ENCODE measurements around the gene CD93.

CD93 gene

DNA sequence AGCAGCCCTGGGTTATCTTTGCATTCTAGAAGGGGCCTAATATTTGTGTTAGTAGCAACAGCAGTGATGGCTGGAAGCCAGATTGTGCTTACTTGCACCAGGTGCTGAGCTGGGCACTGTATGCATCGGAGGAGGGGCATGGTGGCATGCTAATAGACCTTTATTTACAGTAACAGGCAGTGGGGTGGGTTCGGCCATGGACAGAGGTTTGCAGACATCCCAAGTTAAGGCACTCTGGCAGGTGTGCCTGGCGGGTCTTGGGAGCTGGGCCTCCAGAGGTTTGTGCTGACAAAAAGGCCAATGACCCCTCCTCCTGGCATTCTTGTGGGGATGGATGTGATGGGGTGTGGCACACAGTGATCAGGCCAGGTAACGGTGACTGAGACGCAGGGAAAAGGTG is 39.0 kb upstream of the CD93 start:
- TF ChIP-seq, protein P1, sequence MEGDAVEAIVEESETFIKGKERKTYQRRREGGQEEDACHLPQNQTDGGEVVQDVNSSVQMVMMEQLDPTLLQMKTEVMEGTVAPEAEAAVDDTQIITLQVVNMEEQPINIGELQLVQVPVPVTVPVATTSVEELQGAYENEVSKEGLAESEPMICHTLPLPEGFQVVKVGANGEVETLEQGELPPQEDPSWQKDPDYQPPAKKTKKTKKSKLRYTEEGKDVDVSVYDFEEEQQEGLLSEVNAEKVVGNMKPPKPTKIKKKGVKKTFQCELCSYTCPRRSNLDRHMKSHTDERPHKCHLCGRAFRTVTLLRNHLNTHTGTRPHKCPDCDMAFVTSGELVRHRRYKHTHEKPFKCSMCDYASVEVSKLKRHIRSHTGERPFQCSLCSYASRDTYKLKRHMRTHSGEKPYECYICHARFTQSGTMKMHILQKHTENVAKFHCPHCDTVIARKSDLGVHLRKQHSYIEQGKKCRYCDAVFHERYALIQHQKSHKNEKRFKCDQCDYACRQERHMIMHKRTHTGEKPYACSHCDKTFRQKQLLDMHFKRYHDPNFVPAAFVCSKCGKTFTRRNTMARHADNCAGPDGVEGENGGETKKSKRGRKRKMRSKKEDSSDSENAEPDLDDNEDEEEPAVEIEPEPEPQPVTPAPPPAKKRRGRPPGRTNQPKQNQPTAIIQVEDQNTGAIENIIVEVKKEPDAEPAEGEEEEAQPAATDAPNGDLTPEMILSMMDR (conservative IDR thresholded peaks at IDR 0.05; ENCODE audit: low read depth, low read length) = no peak
- DNase-seq (ENCODE audit: low read depth) = no peak
- no peak overlapping the region for H3K4me3 ChIP-seq (ENCODE audit: low read depth, low read length)

DNA sequence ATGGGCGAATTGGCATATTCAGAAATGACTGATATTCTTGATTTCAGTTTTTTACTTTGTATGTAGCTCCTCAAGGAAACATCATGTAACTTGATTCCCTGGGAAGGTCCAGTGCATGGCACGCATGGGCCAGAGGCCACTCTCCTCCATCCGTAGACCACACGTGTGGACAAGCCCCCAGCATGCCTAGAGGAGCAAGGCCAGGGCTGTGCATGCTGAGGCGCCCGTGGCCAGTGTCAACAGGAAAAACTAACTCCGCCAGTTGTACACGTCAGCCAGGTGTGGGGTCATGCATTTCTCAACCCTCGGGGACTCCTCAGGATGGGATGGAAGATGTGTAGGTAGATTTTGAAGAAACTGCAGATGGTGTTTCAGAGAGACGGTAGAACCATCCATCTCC is 37.8 kb upstream of the CD93 start:
- H3K4me3 ChIP-seq (ENCODE audit: low read depth, low read length) = no peak overlapping the region
- no peak for DNase-seq (ENCODE audit: low read depth)
- TF ChIP-seq, protein P1 (conservative IDR thresholded peaks at IDR 0.05; ENCODE audit: low read depth, low read length) = no peak

DNA sequence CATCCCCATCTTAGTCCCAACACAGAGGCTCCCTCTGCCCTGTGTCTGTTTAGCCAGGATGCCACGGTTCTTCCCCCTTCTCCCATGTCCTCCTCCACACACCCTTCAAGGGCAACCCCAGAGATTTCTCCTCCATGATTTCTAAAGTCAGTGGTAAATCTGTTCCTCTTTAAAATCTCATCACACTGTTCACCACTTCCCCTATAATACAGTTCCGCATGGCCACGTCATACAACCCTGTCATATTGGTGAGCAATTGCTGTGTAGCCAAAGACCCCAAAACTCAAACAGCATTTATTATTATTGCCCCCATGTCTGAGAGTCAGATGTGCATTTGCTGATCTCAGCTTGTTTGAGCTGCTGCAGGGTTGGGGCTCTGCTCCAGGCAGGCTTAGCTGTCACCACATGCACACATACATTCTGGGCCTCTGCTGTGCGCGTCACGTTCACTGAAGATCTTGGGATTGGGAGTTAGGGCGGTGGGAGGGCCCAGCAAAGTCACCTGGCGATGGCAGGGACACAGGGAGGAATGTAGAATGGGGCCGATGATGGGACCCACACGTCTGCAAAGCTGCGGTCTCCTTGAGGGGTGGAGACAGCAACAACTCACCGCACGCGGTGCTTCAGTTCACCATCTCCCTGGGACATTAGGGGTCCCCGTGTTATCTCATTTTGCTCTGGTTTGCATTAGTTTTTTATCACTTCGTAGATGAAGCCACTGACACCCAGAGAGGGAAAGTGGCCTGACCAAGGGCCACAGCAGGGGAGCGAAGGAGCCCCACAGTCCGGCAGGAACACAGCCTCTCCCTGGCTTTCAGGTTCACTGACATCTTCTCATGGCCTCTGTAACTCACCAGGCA is 36.9 kb upstream of the CD93 start:
- no peak for DNase-seq (ENCODE audit: low read depth)
- TF ChIP-seq, protein P1 (conservative IDR thresholded peaks at IDR 0.05; ENCODE audit: low read depth, low read length) = no peak
- no peak overlapping the region for H3K4me3 ChIP-seq (ENCODE audit: low read depth, low read length)

DNA sequence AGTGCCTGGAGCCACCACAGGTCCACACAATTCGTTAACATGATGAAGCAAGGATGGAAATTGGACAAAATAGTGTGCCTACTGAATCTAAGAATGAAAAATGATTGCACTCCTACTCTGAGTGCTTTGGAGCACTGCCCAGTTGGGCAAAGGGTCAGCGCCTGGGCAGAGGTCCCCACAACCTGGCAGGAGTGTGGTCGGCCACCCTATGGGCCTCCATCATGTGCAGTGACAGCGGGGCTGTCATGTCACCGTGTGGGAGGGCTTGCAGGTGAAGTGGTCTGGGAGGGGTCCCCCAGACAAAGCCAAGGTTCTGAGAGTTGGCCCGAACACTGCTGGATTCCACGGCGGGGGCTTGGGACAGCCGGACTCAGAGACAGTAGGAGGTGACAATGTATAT is 36.2 kb upstream of the CD93 start:
- TF ChIP-seq, protein P1 (conservative IDR thresholded peaks at IDR 0.05; ENCODE audit: low read depth, low read length) = no peak

DNA sequence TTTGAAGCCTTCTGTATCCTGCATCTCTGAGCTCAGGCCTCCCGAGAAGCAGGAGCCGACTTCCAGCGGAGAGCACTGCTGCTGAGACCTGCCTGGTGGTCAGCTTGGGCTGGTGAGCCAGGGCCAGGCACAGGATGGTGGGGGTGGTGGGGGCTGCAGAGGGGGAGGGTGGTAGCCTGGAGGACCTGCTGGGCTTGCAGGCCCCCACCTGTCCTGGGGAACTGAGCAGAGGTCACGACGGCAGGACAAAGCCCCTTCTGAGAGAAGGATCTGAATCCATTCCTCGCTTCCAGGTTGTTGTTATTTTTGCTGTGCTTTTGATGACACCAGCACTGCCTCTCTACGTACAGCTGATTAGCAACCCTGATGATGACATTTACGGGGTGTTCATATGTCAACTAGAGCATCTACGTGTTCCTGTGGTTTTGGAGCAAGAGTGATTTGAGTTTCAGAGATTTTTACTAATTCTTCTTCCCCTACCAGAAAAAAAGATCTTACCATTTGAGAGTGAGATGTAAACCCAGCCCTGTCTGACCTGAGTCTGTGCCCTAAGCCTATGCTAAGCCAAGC is 35.7 kb upstream of the CD93 start:
- H3K4me3 ChIP-seq (ENCODE audit: low read depth, low read length) = no peak overlapping the region
- no peak for DNase-seq (ENCODE audit: low read depth)
- TF ChIP-seq, protein P1 (conservative IDR thresholded peaks at IDR 0.05; ENCODE audit: low read depth, low read length) = no peak

More for the DNA sequence above, 36.2 kb upstream of the CD93 start:
- H3K4me3 ChIP-seq (ENCODE audit: low read depth, low read length) = no peak overlapping the region
- DNase-seq (ENCODE audit: low read depth) = no peak

DNA sequence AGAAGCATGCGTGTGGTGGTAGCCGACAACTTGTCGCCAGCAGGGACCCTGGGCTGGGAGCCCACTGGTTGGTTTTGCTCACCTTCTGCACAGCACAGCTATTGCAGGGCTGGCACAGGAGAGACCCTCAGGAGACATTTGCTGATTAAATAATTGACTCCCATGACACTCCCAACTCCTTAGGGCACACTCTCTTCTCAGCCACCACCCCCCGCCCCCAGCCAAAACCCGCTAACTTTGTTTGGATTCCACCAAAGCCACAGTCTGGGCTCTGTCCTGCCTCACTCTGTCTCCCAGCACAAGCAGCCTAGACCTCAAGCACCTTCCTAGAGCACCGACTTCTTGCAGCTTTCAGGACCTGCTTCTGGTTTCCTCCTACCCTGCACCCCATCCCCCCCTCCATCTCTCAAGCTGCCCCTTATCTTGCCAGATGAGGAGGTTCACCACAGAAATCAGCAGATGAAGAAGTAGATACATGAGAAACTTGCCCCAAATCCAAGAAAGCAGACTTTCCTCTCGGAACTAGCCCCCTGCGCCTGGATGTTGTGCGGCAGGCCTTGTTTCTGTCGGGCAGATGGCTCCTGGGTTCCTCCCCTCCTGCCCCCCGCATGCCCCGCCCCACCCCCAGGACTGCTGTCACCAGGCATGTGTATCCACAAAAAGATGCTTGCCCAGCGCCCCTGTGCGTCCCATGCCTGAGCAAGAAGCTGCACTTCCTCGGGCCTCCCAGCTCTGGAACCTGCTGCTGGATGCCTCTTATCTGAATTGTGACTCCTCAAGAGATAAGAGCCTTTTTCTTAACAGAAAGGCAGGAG is 35.0 kb upstream of the CD93 start:
- TF ChIP-seq, protein P1 (conservative IDR thresholded peaks at IDR 0.05; ENCODE audit: low read depth, low read length) = no peak
- no peak overlapping the region for H3K4me3 ChIP-seq (ENCODE audit: low read depth, low read length)

More for the DNA sequence above, 35.0 kb upstream of the CD93 start:
- no peak for DNase-seq (ENCODE audit: low read depth)

Measured in choroid plexus epithelial cell (primary cell).